HEK293T (cell line): ENCODE measurements around the gene RNF32.

ENCODE experiments used
- CTCF ChIA-PET: fragments of 350-600 bp; formaldehyde crosslinking; extraction: SDS; loops from one replicate; lab custom pipeline; 2021; ENCODE audit warnings: antibody characterized with exemption, inconsistent platforms; lab: Yijun Ruan, JAX
- POLR2A ChIA-PET: fragments of 350-600 bp; formaldehyde crosslinking; extraction: SDS; loops from one replicate; lab custom pipeline; 2020; ENCODE audit warnings: antibody characterized with exemption, inconsistent platforms; lab: Yijun Ruan, JAX
- DNase-seq: peaks from one replicate; pipeline ENCODE4 v3.0.0; 2012; ENCODE audit warnings: mixed read lengths; ENCODE audit errors: extremely low spot score
- ARNT ChIP-seq: fragments of 450-650 bp; IDR thresholded peaks from 2 replicates; pipeline ENCODE4 v1.6.1; 2017; ENCODE audit warnings: mild to moderate bottlenecking
- BHLHE40 ChIP-seq: fragments of 450-650 bp; IDR thresholded peaks from 2 replicates; pipeline ENCODE4 v1.6.1; 2016; ENCODE audit warnings: mild to moderate bottlenecking, moderate library complexity, borderline replicate concordance
- CTBP1 ChIP-seq: fragments of 450-650 bp; IDR thresholded peaks from 2 replicates; pipeline ENCODE4 v1.6.1; 2016; ENCODE audit warnings: borderline replicate concordance
- ELF4 ChIP-seq: fragments of 450-650 bp; IDR thresholded peaks from 2 replicates; pipeline ENCODE4 v1.6.1; 2017; ENCODE audit warnings: antibody characterized with exemption
- FOXA1 ChIP-seq: fragments of 450-650 bp; IDR thresholded peaks from 2 replicates; pipeline ENCODE4 v1.6.1; 2016; ENCODE audit warnings: mild to moderate bottlenecking
- FOXK2 ChIP-seq: fragments of 450-650 bp; IDR thresholded peaks from 2 replicates; pipeline ENCODE4 v1.6.1; 2016; ENCODE audit warnings: mild to moderate bottlenecking
- FOXM1 ChIP-seq: fragments of 450-650 bp; IDR thresholded peaks from 2 replicates; pipeline ENCODE4 v1.6.1; 2017; ENCODE audit warnings: mild to moderate bottlenecking, borderline replicate concordance
- HDGF ChIP-seq: fragments of 450-650 bp; IDR thresholded peaks from 2 replicates; pipeline ENCODE4 v1.6.1; 2017; ENCODE audit warnings: antibody characterized with exemption, borderline replicate concordance
- L3MBTL2 ChIP-seq: fragments of 450-650 bp; conservative IDR thresholded peaks from 2 replicates; pipeline ENCODE4 v1.6.1; 2016; ENCODE audit warnings: mild to moderate bottlenecking
- LEF1 ChIP-seq: fragments of 450-650 bp; IDR thresholded peaks from 2 replicates; pipeline ENCODE4 v1.6.1; 2017; ENCODE audit warnings: mild to moderate bottlenecking, borderline replicate concordance
- NFRKB ChIP-seq: fragments of 450-650 bp; IDR thresholded peaks from 2 replicates; pipeline ENCODE4 v1.6.1; 2016; ENCODE audit warnings: mild to moderate bottlenecking, moderate library complexity
- PKNOX1 ChIP-seq: fragments of 450-650 bp; IDR thresholded peaks from 2 replicates; pipeline ENCODE4 v1.6.1; 2016
- SP1 ChIP-seq: fragments of 450-650 bp; IDR thresholded peaks from 2 replicates; pipeline ENCODE4 v1.6.1; 2017
- SUZ12 ChIP-seq: fragments of 450-650 bp; IDR thresholded peaks from 2 replicates; pipeline ENCODE4 v1.6.1; 2016; ENCODE audit warnings: mild to moderate bottlenecking
- TARDBP ChIP-seq: fragments of 450-650 bp; IDR thresholded peaks from 2 replicates; pipeline ENCODE4 v1.6.1; 2016
- ZNF384 ChIP-seq: fragments of 450-650 bp; IDR thresholded peaks from 2 replicates; pipeline ENCODE4 v1.6.1; 2016

Gene RNF32

DNA sequence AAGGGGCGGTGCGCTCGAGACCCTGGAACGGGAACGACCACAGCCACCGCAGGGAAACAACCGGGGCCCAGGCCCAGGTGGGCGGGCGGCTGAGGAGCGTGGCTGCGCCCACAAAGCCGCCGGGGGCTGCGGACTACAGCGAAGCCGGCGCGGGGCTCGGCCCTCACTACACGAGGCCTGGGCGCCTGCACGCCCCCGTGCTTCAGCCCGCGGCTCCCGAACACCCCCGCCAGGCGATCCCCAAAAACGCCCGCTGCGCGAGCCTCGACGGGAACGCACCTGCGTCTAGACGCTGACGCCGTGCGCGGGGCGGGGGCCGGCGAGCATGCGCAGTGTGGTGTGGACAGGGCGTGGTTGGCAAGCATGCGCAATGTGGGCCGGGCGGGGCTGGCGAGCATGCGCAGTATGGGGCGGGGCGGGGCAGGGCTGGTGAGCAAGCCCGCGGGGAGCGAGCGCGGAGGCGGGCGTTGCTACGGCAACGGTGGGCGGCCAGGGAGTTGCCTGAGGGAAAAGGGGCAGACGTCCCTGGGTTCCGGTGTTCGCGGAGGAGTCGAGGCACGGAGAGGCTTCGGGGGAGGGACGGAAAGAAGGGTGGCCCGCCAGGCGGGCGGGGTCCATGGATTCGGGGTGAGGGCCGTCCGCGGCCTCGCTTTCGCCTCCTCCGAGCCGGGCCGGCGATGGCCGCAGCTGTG, at the start of gene RNF32:
RNF32 (plus strand) TSS at position 518 of the 692 bp plus-strand sequence. CDS start 3,104 bp downstream, outside the sequence.
- DNase-seq: peak; percentile 100
- CTCF ChIA-PET: no interaction called here
- POLR2A ChIA-PET: interaction anchor here (1.1 to 1.3 kb wide), 3 partner anchors 12 to 253 kb away, joined by 3 to 4 read pairs (median 3); partner anchors contain the start of gene LMBR1
- no peak for TF ChIP-seq ELF4
- TF ChIP-seq BHLHE40: no peak
- 0 out of 2 replicates have a peak, but pooled peaks have one; percentile 21 for TF ChIP-seq LEF1
- TF ChIP-seq L3MBTL2: peak; percentile 99
- no peak for TF ChIP-seq PKNOX1
- no peak for TF ChIP-seq ARNT
- TF ChIP-seq SP1: no peak
- no peak for TF ChIP-seq TARDBP

DNA sequence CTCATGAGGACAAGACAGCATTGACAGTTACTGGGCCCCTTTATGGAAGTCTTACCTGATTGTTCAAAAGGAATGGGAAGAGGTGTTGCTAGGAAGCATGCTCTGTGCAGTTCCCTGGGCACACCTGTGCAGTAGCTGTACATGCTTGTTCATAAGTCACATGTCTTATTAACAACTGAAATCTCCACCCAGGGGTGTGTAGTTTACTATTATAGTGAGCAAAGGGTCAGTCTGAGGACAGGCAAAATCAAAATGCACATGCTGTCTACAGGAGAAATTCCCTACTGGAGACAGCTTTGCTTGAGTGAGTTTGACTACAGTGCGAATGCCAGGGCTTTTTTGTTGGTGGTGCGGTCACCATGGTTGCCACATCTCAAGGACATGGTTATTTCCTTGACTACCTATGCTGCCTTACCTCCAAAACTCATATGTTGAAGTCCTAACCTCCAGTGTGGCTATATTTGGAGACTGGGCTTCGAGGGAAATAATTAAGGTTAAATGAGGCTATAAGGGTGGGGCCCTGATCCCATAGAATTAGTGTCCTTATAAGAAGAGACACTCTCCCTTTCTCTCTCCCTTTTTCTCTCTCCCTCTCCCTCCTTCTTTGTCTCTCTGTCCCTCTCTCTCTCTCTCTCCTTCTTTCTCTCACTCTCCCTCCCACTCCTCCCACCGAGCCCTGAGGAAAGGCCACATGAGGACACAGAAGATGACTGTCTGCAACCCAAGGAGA, 48.3 kb upstream of the RNF32 start:
- CTCF ChIA-PET: no interaction called here
- POLR2A ChIA-PET: no interaction called here
- no peak for DNase-seq
- TF ChIP-seq BHLHE40 (no peak), SP1 (no peak), PKNOX1 (no peak), NFRKB (no peak), FOXM1 (no peak), ZNF384 (no peak), FOXA1 (no peak), L3MBTL2 (no peak), ELF4 (no peak), TARDBP (no peak), ARNT (no peak), HDGF (no peak), LEF1 (no peak)

- ChIA-PET CTCF (no interaction called here), POLR2A (no interaction called here)
- DNase-seq: no peak
- TF ChIP-seq ELF4 (no peak), ZNF384 (no peak), ARNT (no peak), TARDBP (no peak)
Measured at GRCh38 chr7:156594283-156595080, 46.1 kb upstream of the RNF32 start.

GRCh38 chr7:156600496-156600895, 40.1 kb upstream of the RNF32 start:
- DNase-seq: no peak
- POLR2A ChIA-PET: no interaction called here
- TF ChIP-seq SUZ12: no peak
- TF ChIP-seq FOXA1: no peak
- no peak for TF ChIP-seq FOXK2
- no peak for TF ChIP-seq SP1
- no peak for TF ChIP-seq CTBP1
- TF ChIP-seq FOXM1: no peak
- no peak for TF ChIP-seq NFRKB
- TF ChIP-seq ELF4: no peak
- no peak for TF ChIP-seq BHLHE40
- no peak for TF ChIP-seq PKNOX1
- TF ChIP-seq LEF1: no peak
- CTCF ChIA-PET: no interaction called here

DNA sequence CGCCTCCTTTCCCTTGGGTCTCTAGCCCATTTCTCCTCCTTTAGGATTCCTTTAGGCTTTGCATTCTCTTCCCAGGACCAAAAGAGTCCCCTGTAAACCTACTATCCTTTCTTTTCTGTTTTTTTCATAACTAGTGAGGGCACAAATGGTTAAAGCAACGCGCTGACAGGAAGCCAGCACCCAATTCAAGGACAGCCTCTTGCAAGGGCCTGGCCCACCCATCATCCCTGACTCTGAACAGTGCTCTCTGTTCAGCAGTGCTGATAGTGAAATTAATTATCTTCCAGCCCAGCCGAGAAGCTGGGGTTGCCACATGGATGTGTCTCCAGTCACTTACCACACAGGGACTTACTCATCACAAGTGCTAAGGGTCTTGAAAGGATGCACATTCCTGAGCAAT, 38.3 kb upstream of the RNF32 start:
- POLR2A ChIA-PET: no interaction called here
- CTCF ChIA-PET: interaction anchor here (0.6 kb wide), 1 partner anchor 664 kb away, joined by 3 read pairs; no protein-coding TSS in a partner anchor

GRCh38 chr7:156603011-156603410, 37.6 kb upstream of the RNF32 start:
- TF ChIP-seq SUZ12 (no peak), FOXK2 (no peak), FOXM1 (no peak), PKNOX1 (no peak), ARNT (no peak)
- no peak for DNase-seq
- ChIA-PET POLR2A (no interaction called here), CTCF (interaction anchor here (0.6 kb wide), 1 partner anchor 665 kb away, joined by 3 read pairs; no protein-coding TSS in a partner anchor)

More for the DNA sequence above, 38.3 kb upstream of the RNF32 start:
- DNase-seq: no peak
- TF ChIP-seq FOXM1: no peak
